ENCODE data around the gene RNPEPL1.

Gene RNPEPL1

GRCh38 chr2:240553956-240554480, 14.3 kb upstream of the RNPEPL1 start:
- Histone ChIP-seq H3K4me2 (ENCODE audit: low read depth, low read length) (no peak overlapping the region), H3K79me2 (ENCODE audit: low read length) (peaks cover 57% of the 10 kb centered on the region), H3K27ac (ENCODE audit: low read length) (no peak overlapping the region), H3K4me1 (ENCODE audit: low read length) (peaks cover 12% of the 10 kb centered on the region; the same call in 1 of the 2 replicates), H3F3A (ENCODE audit: insufficient read depth, low read length) (peaks cover 4% of the 10 kb centered on the region; the same call in 1 of the 2 replicates), H2AFZ (ENCODE audit: low read length) (no peak overlapping the region), H4K20me1 (ENCODE audit: insufficient read depth, low read length) (no peaks in the 10 kb centered on the region), H3K9me2 (replicated peaks; ENCODE audit: insufficient read depth, low read length) (no peaks in the 10 kb centered on the region), H3K36me3 (replicated peaks; ENCODE audit: insufficient read depth, low read length) (no peaks in the 10 kb centered on the region; the same call in 1 of the 2 replicates), H3K9me3 (replicated peaks; ENCODE audit: insufficient read depth, low read length) (no peaks in the 10 kb centered on the region), H3K9ac (ENCODE audit: low read length) (no peak overlapping the region), H3K27me3 (replicated peaks; ENCODE audit: insufficient read depth, low read length) (no peaks in the 10 kb centered on the region), H3K4me3 (ENCODE audit: low read length) (no peak overlapping the region)
- no peak for DNase-seq
- TF ChIP-seq, protein P1, sequence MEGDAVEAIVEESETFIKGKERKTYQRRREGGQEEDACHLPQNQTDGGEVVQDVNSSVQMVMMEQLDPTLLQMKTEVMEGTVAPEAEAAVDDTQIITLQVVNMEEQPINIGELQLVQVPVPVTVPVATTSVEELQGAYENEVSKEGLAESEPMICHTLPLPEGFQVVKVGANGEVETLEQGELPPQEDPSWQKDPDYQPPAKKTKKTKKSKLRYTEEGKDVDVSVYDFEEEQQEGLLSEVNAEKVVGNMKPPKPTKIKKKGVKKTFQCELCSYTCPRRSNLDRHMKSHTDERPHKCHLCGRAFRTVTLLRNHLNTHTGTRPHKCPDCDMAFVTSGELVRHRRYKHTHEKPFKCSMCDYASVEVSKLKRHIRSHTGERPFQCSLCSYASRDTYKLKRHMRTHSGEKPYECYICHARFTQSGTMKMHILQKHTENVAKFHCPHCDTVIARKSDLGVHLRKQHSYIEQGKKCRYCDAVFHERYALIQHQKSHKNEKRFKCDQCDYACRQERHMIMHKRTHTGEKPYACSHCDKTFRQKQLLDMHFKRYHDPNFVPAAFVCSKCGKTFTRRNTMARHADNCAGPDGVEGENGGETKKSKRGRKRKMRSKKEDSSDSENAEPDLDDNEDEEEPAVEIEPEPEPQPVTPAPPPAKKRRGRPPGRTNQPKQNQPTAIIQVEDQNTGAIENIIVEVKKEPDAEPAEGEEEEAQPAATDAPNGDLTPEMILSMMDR (IDR thresholded peaks at IDR 0.05; ENCODE audit: low read length): no peak
- no peak for TF ChIP-seq EZH2 (optimal IDR thresholded peaks at IDR 0.05; ENCODE audit: low read depth, low read length)
- TF ChIP-seq EZH2phosphoT487 (IDR thresholded peaks at IDR 0.05; ENCODE audit: low read length): no peak

- TF ChIP-seq, protein P1 (IDR thresholded peaks at IDR 0.05; ENCODE audit: low read length): no peak
- TF ChIP-seq EZH2phosphoT487 (IDR thresholded peaks at IDR 0.05; ENCODE audit: low read length): no peak
- TF ChIP-seq EZH2 (optimal IDR thresholded peaks at IDR 0.05; ENCODE audit: low read depth, low read length): no peak
- no peaks in the 10 kb centered on the region for H4K20me1 ChIP-seq (ENCODE audit: insufficient read depth, low read length)
- no peaks in the 10 kb centered on the region for H3K9me2 ChIP-seq (replicated peaks; ENCODE audit: insufficient read depth, low read length)
- H3K4me3 ChIP-seq (ENCODE audit: low read length): no peak overlapping the region
- H3K4me1 ChIP-seq (ENCODE audit: low read length): peaks cover 19% of the 10 kb centered on the region
- no peak overlapping the region for H3K4me2 ChIP-seq (ENCODE audit: low read depth, low read length)
- no peak overlapping the region for H2AFZ ChIP-seq (ENCODE audit: low read length)
- no peak overlapping the region for H3K9ac ChIP-seq (ENCODE audit: low read length)
- DNase-seq: no peak
- H3K36me3 ChIP-seq (replicated peaks; ENCODE audit: insufficient read depth, low read length): no peaks in the 10 kb centered on the region; the same call in 1 of the 2 replicates
- H3K27ac ChIP-seq (ENCODE audit: low read length): no peak overlapping the region
- H3K27me3 ChIP-seq (replicated peaks; ENCODE audit: insufficient read depth, low read length): no peaks in the 10 kb centered on the region
- H3K79me2 ChIP-seq (ENCODE audit: low read length): peaks cover 66% of the 10 kb centered on the region
- H3K9me3 ChIP-seq (replicated peaks; ENCODE audit: insufficient read depth, low read length): no peaks in the 10 kb centered on the region
- H3F3A ChIP-seq (ENCODE audit: insufficient read depth, low read length): peaks cover 4% of the 10 kb centered on the region; the same call in 1 of the 2 replicates
These were observed 13.4 kb upstream of the RNPEPL1 start for GRCh38 chr2:240554767-240555493.

DNA sequence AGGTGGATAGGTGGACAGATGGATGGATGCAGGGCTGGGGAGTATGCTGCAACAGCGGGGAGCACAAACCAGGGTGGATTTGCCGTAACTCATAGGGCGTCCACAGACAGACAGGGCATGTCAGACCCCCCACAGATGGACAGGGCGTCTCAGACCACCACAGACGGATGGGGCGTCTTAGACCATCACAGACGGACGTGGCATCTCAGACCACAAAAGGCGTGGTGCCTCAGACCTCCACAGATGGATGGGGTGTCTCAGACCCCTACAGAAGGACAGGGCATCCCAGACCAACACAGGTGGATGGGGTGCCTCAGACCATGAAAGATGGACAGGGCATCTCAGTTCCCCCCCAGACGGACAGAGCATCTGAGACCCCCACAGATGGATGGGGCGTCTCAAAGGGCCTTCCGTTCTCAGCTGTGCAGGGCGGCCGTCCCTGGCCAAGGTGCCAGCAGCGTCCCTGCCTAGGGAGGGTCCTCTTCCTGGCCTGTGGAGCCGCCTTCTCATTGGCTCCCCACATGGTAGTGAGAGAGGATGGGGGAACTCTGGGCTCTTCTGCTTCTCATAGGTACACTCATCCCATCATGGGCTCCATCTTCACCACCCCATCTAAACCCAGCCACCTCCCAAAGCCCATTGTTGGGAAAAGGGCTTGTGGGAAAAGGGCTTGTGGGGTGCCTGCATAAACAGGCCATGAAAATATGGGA, 12.6 kb upstream of the RNPEPL1 start:
- Histone ChIP-seq H3K4me1 (ENCODE audit: low read length) (peaks cover 20% of the 10 kb centered on the region), H3K27ac (ENCODE audit: low read length) (no peak overlapping the region), H3K9me3 (replicated peaks; ENCODE audit: insufficient read depth, low read length) (no peaks in the 10 kb centered on the region), H3K9ac (ENCODE audit: low read length) (no peak overlapping the region), H3K4me2 (ENCODE audit: low read depth, low read length) (no peak overlapping the region), H3K27me3 (replicated peaks; ENCODE audit: insufficient read depth, low read length) (no peaks in the 10 kb centered on the region), H3K36me3 (replicated peaks; ENCODE audit: insufficient read depth, low read length) (no peaks in the 10 kb centered on the region; the same call in 1 of the 2 replicates), H4K20me1 (ENCODE audit: insufficient read depth, low read length) (no peaks in the 10 kb centered on the region), H3K9me2 (replicated peaks; ENCODE audit: insufficient read depth, low read length) (no peaks in the 10 kb centered on the region), H3F3A (ENCODE audit: insufficient read depth, low read length) (peaks cover 4% of the 10 kb centered on the region; the same call in 1 of the 2 replicates), H2AFZ (ENCODE audit: low read length) (no peak overlapping the region), H3K4me3 (ENCODE audit: low read length) (no peak overlapping the region), H3K79me2 (ENCODE audit: low read length) (peaks cover 67% of the 10 kb centered on the region)
- no peak for DNase-seq
- TF ChIP-seq EZH2phosphoT487 (IDR thresholded peaks at IDR 0.05; ENCODE audit: low read length) (no peak), EZH2 (optimal IDR thresholded peaks at IDR 0.05; ENCODE audit: low read depth, low read length) (no peak)
- TF ChIP-seq, protein P1 (IDR thresholded peaks at IDR 0.05; ENCODE audit: low read length): no peak

Data from MM.1S (cell line).